NCI-H2227 (cell line): ENCODE results near the gene LMX1B.
A peak's percentile ranks its signal among the peaks of the same experiment; 100 is the strongest.

Experiments used
- DNase-seq: peaks from one replicate; lab custom pipeline; 2025; ENCODE audit not compliant: unreplicated experiment; lab: John Stamatoyannopoulos, UW

Gene LMX1B

GRCh38 chr9:126674365-126675146 is 60.8 kb downstream of the LMX1B start:
- no peak for DNase-seq

GRCh38 chr9:126675147-126675467 is 61.4 kb downstream of the LMX1B start:
- DNase-seq = no peak

- DNase-seq = no peak
These were observed 62.5 kb downstream of the LMX1B start for GRCh38 chr9:126676102-126676684.

- no peak for DNase-seq
These were observed 63.0 kb downstream of the LMX1B start for GRCh38 chr9:126676685-126677143.

- DNase-seq = no peak
These were observed 63.7 kb downstream of the LMX1B start for GRCh38 chr9:126677188-126678084.

- no peak for DNase-seq
These were observed 65.3 kb downstream of the LMX1B start for GRCh38 chr9:126678989-126679388.

GRCh38 chr9:126681336-126681735 is 67.6 kb downstream of the LMX1B start:
- DNase-seq = no peak

- DNase-seq = no peak
These were observed 68.5 kb downstream of the LMX1B start for GRCh38 chr9:126682113-126682810.

GRCh38 chr9:126682928-126683697 is 69.4 kb downstream of the LMX1B start:
- no peak for DNase-seq

- no peak for DNase-seq
These were observed 69.9 kb downstream of the LMX1B start for GRCh38 chr9:126683698-126684044.

- DNase-seq = no peak
These were observed 70.6 kb downstream of the LMX1B start for GRCh38 chr9:126684345-126684744.

- no peak for DNase-seq
These were observed 71.3 kb downstream of the LMX1B start for GRCh38 chr9:126684965-126685465.

GRCh38 chr9:126687930-126688461 is 74.3 kb downstream of the LMX1B start:
- peak; percentile 46 for DNase-seq

- no peak for DNase-seq
These were observed 74.9 kb downstream of the LMX1B start for GRCh38 chr9:126688617-126689016.

GRCh38 chr9:126689027-126689825 is 75.5 kb downstream of the LMX1B start:
- DNase-seq = peak; percentile 43

- peak; percentile 13 for DNase-seq
These were observed 76.8 kb downstream of the LMX1B start for GRCh38 chr9:126690431-126691051.

GRCh38 chr9:126692041-126692758 is 78.5 kb downstream of the LMX1B start:
- DNase-seq = no peak

GRCh38 chr9:126692759-126693427 is 79.2 kb downstream of the LMX1B start:
- DNase-seq = no peak
